Activated naive CD4-positive, alpha-beta T cell (primary cell): Measurements from ENCODE around the gene SMARCC1.

Source experiments
- DNase-seq, 4 experiments: peaks; one replicate each; lab custom pipeline; 2025; lab: John Stamatoyannopoulos, UW

SMARCC1 gene

DNA sequence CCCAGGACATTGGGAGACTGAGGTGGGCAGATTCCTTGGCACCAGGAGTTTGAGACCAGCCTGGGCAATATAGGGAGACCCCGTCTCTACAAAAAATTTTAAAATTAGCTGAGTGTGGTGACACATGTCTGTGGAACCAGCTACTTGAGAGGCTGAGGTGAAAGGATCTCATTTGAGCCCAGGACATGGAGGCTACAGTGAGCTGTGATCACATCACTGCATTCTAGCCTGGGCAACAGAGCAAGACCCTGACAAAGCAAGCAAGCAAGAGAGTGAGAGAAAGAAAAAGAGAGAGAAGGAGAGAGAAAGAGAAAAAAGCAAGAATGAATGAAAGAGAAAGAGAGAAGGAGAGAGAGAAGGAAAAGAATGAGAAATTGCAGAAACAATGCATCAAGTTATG is 150.9 kb downstream of the SMARCC1 start:
- DNase-seq = no peak

DNA sequence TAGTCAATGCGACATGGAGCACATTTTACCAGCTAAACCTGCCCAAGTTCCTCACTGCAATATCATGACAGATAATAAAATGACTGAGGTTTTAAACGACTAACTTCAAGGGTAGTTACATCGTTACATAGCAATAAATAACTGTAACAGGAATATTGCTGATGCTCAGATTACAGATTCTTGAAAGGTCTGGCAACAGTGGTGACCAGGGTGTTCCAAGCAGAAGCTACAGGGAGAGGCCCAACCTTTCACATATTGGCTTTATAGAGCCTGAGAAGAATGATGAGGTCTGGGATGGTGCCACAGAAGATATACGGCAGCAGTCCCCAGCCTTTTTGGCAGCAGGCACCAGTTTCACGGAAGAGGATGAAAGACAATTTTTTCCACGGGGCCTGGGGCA is 151.9 kb downstream of the SMARCC1 start:
- no peak for DNase-seq

DNA sequence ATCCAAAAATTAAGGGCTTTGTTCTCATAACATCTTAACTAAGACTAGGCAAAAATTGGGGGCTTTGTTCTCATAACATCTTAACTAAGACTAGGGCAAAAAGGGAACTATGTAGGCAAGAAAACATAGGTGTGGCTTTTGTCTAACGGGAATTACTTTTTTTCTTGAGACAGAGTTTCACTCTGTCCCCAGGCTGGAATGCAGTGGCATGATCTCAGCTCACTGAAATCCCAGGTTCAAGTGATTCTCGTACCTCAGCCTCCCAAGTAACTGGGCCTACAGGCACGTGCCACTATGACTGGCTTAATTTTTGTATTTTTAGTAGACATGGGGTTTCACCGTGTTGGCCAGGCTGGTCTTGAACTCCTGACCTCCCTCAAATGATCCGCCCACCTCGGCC is 153.3 kb downstream of the SMARCC1 start:
- no peak for DNase-seq

DNA sequence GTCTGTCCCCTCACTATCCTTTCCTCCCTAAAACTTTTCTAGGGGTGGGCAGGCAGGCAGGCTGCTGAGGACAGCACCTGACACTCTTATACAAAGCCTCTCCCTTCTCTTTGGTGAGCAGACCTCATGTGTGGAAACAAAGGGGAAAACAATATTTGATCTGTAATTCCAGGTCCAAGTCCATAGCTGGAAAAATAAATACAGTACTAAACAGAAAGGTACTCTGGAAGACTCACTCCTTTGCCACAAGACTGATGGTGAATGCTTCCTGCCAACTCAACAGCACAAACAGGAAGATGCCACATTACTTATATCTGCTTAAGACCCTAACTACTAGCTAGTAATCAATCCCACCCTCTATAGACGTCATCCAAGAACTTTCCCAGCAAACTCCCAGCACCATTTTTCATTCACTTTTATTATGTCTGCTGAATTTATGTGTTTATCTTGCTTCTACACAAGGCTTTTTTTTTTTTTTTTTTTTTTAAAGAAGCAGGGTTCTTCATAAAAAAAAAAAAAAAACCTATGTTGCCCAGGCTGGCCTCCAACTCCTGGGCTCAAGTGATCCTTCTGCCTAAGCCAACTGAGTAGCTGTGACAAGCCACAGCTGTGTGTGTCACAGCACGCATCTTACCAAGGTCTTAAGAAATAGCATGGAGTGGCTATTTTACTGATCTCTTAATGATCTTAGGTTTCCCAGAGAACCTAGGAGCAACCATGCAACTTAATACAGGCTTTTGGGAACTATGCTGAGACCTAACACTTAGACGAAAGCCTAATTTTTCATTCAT is 158.8 kb downstream of the SMARCC1 start:
- no peak for DNase-seq

DNA sequence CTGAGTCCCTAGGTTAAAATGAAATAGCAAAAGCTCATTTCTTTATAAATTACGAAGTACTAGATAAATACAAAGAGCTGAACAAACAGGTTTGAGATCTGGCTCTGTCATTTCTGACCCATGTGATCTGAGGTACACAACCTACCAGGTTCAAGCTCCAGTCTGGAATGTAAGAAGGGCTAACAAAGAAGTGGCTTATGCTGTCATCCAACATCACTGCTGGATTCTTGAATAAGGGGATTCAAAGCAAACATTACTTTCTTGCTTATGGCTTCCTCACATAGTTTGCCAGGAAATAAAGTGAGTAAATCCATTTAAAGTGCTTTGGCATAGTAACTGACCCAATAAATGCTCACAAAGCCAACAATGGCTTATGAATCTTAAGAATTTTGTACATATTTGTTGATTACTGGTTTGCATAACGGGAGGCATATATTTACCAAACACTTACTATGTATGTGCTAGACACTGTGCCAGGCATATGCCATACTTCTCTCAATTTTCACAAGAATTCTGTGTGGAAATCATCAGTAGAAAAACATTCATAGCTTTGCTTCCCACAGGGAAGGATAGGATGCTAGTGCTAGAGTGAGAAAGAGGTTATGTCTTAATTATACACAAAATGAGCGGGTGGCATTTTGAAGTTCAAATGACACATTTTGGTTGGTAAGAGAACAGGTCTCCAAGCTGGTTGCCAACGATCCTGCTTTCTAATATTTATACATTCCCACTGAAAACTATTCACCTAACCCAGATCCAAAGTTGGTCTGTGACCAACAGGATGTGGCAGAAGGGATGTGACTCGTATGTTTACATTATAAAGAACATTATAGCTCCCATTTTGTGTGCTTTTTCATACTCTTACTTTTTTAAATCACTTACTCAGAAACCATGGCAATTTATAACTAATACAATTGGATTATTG is 164.3 kb downstream of the SMARCC1 start:
- no peak for DNase-seq

DNA sequence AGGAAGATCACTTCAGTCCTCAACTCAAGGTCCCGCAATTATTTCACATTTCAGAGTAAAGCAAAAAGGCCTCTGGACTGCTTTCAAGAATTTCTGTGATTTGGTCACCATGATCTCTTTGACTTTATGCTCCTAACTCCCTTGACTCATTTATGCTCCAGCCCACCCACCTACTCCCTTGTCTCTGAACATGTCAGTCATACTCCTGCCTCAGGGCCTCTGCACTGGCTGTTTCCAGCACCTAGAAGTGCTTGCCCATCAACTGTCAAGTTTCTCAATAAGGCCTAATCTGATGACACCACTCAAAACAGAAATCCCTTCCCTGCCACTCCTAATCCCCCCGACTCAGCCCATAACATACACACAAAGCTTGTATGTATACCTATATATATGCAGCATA is 166.9 kb downstream of the SMARCC1 start:
- DNase-seq = no peak

DNA sequence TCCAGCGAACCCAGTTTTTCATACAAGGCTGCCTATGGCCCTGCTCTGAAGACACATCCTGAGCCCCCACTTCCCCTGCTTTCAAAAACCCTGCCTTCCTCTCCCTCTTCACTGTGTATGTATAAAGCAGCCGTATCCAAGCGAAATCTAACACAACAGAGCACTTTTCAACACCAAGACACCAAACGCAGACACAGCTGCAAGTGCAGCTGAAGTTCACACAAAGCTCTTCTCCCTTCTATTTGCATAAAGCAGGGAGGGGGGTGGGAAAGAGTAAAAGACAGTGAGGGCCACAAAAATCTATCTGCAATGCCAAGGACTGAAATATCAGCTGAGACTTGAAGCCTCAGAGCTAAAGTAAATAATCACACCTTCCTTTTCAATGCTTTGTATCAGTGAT is 168.0 kb downstream of the SMARCC1 start:
- DNase-seq = no peak

DNA sequence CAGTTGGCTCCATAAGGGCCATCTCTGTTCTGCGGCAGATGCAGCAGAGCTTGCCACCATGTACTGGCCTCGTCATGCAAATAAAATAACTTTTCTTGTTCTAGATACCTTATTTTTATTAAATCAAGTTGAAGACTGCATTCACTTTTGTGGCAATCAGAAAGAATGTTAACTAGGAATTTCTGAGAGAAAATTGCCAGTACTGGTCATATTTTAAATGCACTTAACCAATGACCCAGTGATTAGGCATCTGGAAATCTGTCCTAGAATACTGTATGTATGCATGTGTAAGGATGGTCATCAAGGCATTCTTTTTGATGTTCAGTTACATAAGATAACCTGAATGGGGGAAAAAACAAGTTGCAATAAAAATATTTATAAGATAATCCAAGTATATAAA is 168.8 kb downstream of the SMARCC1 start:
- no peak for DNase-seq

DNA sequence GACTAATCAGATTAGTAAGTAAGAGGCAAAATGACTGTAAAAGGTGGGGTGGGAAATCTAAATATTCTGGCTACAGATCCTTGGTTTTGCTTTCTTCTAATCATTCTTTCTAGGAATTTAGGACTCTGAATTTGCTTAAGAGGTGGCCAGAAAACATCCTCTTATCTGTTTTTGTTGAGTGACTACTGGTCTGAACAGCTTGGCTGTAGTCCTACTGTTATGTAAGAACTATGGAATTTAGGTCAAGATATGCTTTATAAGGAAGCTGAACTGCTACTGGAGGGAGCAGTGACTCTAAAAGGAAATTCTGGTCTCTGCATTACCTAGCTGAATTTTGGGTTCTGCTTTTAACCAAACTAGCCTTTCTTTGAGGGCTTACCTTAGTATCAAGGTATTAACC is 169.5 kb downstream of the SMARCC1 start:
- no peak for DNase-seq

DNA sequence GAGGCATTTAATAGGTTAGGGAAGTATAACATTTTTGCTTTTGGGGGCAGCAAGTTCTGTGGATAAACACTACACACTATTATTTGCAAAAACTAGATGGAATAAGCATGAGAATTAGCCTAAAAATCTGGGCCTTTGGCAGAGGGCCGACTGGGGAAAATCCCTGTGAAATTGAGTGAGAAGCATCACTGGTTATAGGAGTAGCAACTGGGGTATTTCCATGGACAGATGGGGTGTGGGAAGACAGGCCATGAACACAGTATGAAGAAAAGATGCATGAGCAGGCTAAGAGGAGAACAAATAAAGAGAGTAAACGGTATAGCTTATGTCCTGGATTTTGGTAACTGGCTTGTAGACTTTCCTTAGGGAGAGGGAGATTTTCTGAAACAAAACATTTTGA is 170.1 kb downstream of the SMARCC1 start:
- DNase-seq = no peak

DNA sequence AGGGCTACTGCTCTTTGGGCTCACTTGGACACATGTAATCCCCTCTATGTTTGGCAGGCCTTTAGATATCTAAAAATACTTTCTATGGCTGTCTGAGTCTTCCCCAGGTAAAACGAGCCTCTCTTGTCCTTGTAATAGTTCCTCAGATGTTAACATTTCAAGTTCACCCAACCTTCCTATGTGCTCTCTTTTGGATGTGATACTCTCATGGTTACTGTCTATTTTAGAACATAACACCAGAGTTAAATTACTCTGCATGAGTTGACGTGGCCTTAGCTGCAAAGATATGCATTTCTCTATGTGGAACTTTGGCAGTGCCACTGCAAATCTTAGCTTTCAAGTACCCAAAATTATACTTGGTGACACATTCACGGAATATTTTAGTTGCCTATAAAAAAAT is 171.1 kb downstream of the SMARCC1 start:
- no peak for DNase-seq

DNA sequence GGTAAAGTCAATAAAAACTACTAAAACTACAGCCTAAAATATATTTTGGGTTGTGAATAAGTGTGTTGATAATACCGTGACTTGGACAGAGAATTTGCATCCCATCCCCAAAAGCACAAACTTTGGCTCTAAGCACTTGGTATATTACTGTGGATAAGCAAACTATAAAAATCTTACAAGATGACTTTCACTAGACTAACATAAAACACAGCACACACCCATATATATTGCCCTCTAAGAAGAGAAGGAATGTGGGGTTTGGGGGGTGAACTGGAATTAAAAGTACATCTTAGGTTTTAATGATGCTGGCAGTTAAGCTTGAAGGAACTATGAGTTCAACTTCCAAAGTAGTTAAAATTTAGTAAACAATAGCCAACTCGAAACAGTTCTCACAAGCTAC is 174.4 kb downstream of the SMARCC1 start:
- DNase-seq = no peak

DNA sequence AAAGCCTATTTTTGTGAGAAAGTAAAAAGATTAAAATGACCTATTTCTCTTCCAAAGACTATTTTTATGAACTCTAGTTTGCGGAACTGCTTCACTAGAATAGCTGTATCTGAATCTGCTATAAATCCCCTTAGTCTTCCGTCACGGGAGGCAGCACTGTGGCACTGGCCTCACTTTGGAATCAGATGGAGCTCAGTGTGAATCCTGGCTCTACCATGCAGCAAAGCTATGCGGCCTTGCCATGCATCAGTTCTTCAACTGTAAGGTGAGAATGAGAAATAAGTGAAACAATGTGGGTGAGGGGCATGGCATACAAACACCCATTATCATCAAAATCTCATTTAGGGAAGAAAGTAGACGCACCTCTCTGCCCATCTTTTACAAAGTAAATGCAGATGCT is 175.5 kb downstream of the SMARCC1 start:
- DNase-seq = no peak

DNA sequence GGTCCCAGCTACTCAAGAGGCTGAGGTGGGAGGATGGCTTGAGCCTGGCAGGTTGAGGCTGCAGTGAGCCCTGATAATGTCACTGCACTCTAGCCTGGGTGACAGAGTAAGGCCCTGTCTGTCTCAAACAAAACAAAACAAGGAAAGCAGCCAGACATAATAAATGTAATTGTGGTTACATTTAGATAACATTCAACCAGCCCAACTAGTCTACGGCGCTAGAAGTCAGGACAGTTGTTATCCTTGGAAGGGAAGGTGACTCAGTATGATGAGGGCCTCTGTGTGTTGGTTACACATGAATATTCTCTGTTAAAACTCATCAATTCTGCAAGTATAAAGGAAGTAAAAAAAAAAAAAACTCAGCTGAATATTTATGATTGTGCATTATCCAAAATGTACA is 176.0 kb downstream of the SMARCC1 start:
- DNase-seq = no peak

DNA sequence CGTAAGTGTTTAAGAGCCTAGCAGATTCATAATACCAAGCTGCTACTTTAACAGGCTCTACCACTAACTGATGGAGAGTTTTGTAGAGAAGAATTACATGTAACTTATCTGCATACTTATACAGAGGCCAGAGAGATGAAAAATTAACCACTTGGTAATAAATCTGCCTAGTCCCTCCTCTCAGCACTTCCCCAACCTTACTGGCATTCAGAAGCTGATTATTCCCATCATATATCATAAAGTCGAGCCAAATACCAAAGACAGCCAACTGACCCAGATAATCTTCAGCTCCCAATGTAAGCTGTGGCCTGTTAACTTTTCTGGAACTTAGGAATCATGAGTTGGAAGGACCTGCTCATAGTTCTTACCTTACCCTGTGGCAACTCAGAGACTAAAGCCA is 177.5 kb downstream of the SMARCC1 start:
- no peak for DNase-seq

DNA sequence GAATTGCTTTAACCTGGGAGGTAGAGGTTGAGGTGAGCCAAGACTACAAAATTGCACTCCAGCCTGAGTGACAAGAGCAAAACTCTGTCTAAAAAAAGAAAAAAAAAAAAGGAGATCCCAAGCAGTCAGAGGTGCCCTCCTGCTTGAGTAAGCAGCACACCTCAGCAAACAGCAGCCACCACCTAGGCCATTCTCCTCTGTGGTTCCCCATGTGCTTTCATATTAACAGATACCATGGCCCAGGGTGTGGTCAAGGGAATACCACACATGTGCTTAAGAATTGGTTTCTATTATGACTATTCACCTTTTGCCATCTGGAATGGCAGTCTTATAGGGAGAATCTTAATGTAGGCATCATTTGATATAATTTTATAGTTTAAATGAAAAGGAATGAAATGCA is 178.4 kb downstream of the SMARCC1 start:
- no peak for DNase-seq

DNA sequence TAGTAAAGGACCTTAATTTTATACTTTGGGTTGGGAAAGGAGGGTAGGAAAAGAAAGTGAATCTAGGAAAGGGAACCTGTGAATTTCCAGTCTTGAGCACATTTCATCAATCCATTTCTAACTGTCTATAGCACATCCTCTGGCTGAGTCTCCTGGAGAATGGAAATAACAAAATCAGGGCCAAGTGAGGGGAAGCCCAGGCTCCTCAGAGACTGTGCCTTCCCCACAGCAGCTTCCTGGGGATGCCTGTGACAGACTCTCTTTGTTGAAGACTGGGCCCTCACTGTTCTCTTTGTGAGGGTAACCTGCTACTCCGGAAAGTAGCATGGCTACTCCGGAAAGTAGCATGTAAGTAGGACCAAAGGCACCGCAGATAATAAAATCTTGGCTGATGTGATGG is 180.4 kb downstream of the SMARCC1 start:
- no peak for DNase-seq

DNA sequence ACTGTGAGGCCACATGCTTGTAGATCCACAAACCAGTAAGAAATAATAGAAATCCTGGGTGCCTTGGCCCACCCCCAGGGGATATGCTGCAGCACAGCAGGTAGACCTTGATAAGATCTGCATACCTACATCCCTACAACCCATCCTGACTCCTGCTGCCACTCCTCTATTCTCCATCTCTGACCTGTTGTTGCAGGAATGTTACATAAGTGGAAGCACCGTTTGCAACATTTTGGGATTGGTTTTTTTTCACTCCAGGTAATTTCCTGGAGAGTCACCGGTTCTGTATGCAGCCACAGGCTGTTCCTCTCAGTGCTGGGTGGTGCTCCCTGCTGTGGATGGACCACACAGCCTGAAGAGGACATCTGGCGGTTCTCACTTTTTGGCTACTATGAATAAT is 186.9 kb downstream of the SMARCC1 start:
- no peak for DNase-seq

DNA sequence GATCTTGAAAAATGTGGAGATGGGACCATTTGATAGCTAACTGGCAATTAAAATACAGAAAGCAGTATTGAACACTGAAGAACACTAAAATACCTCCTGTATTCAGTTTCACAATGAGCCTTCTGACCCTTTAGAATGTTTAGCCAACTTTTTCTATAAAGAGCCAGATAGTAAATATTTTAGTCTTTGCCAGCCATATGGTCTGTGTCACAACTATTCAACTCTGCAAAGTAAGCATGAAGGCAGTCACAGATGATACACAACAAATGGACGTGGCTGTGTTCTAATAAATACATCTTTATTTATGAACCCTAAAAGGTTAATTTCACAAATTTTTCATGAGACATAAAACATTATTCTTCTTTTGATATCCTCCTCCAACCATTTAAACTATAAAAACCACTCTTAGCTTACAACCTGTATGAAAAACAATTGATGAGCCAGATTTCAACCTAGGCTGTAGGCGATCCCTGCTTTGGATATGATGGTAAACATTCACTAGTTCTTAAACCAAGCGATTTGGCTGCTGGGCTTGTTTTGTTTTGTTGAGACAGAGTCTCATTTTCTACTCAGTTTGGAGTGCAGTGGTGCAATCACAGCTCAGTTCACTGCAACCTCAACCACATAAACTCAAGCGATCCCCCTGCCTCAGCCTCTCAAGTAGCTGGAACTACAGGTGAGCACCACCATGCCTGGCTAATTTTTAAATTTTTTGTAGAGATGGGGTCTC is 189.5 kb downstream of the SMARCC1 start:
- no peak for DNase-seq

DNA sequence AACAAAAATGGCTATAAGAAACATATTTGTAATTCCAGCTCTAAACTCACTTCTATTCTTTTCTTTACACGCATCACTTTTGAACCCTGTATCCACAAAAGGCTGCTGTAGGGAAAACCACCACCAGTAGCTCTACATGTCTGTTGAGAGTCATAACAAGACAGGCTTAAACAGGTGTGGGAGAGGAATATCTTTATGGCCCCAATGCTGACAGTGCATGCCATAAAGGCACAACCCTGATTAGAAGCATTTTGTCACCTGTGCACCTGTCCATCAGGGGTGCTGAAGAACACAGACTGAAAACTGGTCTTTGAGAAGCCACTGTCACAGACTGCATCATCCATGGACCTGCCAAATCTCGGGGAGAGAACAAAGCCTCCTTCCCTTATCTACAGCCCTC is 191.5 kb downstream of the SMARCC1 start:
- no peak for DNase-seq

DNA sequence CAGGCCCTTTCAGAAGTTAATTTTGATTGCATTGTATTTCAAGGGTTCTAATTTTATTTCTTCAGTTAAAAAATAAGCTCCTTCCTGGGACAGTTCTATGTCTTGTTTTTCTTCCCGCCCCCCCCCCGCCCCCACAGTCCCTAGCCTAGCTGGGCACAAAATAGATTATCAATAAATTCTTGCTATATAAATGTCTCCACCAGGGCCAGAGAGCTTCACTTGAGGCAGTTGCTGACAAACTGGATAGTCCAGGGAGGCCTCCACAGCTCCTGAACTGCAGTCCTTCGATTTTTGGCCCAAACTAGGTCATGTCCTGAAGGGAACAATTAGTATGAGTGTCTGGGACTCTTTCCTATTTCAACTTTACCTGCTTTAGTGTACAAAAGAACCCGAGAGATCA is 193.1 kb downstream of the SMARCC1 start:
- DNase-seq = no peak

DNA sequence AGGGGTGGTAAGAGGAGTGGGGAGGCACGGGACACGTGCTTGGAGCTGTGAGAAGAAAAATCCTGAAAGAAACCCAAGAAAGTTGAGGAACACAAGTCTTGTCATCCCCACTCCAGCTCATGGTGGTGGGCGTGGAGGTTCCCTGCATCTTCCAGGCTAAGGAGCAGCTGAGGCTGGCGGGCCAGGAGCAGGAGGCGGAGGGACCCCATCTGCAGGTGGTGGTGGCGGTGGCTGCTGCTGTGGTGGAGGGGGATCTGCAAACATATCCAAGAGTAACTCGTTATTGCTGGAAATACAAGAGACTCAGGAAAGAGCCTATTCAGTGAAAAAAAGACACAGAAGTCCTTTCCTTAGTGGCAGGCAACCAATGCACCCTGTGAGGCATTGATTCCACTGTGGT is 193.6 kb downstream of the SMARCC1 start:
- no peak for DNase-seq

DNA sequence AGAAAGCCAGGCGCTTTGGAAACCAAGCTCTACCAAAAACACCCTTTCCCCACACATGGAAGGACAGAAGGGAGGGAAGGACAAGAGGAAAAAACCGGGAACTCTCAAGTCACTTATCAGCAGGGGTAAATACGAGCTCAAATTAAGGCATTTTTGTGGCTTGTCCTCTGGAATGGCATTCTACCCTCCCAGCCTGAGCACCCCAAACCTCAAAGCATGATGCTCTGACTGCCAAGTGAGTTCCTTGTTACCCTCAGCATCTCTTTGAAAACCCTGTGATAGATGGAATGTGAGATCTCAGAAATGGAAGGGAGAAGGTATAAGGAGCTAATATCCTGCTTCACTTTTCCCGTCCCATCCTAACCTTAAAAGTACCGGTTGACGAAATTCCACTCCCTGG is 194.9 kb downstream of the SMARCC1 start:
- no peak for DNase-seq
